ENCODE data around the gene UBE4B. TPM values are rescaled to one million over a fixed set of nuclear protein-coding genes. Genes with fewer than 3 reads are reported as not detected.
A peak's percentile ranks its signal among the peaks of the same experiment; 100 is the strongest.

Gene UBE4B
- total and polyA plus RNA-seq, 2 of the 13 experiments (the other 11 are each of a cell fraction or from before 2014, with no cell fraction given), result 15.2 to 24.8 TPM

DNA sequence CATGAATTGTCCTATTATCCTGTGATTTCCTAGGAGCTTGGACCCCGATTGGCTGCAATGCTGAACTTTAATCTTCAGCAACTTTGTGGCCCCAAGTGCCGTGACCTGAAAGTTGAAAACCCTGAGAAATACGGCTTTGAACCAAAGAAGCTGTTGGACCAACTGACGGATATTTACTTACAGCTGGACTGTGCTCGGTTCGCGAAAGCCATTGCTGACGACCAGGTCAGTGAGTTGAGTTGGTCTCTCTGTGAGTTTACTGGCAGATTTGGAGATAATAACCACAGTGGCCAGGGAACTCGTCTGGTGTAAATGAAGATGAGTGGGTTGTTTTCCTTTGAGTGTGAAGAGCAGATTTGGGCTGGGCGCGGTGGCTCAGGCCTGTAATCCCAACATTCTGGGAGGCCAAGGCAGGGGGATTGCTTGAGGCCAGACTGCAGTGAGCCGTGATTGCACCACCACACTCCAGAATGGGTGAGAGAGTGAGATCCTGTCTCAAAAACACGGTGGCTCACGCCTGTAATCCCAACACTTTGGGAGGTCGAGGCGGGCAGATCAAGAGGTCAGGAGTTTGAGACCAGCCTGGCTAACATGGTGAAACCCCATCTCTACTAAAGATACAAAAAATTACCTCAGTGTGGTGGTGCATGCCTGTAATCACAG, 138.5 kb downstream of the UBE4B start (continued):
- TF ChIP-seq, protein P1, sequence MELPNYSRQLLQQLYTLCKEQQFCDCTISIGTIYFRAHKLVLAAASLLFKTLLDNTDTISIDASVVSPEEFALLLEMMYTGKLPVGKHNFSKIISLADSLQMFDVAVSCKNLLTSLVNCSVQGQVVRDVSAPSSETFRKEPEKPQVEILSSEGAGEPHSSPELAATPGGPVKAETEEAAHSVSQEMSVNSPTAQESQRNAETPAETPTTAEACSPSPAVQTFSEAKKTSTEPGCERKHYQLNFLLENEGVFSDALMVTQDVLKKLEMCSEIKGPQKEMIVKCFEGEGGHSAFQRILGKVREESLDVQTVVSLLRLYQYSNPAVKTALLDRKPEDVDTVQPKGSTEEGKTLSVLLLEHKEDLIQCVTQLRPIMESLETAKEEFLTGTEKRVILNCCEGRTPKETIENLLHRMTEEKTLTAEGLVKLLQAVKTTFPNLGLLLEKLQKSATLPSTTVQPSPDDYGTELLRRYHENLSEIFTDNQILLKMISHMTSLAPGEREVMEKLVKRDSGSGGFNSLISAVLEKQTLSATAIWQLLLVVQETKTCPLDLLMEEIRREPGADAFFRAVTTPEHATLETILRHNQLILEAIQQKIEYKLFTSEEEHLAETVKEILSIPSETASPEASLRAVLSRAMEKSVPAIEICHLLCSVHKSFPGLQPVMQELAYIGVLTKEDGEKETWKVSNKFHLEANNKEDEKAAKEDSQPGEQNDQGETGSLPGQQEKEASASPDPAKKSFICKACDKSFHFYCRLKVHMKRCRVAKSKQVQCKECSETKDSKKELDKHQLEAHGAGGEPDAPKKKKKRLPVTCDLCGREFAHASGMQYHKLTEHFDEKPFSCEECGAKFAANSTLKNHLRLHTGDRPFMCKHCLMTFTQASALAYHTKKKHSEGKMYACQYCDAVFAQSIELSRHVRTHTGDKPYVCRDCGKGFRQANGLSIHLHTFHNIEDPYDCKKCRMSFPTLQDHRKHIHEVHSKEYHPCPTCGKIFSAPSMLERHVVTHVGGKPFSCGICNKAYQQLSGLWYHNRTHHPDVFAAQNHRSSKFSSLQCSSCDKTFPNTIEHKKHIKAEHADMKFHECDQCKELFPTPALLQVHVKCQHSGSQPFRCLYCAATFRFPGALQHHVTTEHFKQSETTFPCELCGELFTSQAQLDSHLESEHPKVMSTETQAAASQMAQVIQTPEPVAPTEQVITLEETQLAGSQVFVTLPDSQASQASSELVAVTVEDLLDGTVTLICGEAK (IDR thresholded peaks at IDR 0.05), result no peak
- TF ChIP-seq, protein P1 (CRISPR knock-in tag; IDR thresholded peaks at IDR 0.05), result peak; percentile 18; the same call in 1 of the 2 replicates
- peak; percentile 73; the same call in 1 of the 2 replicates for TF ChIP-seq NRL (CRISPR knock-in tag; IDR thresholded peaks at IDR 0.05; ENCODE audit: borderline replicate concordance)
- TF ChIP-seq SNAI1 (CRISPR knock-in tag; IDR thresholded peaks at IDR 0.05; ENCODE audit: borderline replicate concordance), result 0 out of 2 replicates have a peak, but pooled peaks have one; percentile 39
- TF ChIP-seq, protein P2, sequence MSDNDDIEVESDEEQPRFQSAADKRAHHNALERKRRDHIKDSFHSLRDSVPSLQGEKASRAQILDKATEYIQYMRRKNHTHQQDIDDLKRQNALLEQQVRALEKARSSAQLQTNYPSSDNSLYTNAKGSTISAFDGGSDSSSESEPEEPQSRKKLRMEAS (IDR thresholded peaks at IDR 0.05), result 0 out of 2 replicates have a peak, but pooled peaks have one; percentile 17
- TF ChIP-seq ZNF329 (CRISPR knock-in tag; IDR thresholded peaks at IDR 0.05; ENCODE audit: low read depth), result peak; percentile 46; the same call in 1 of the 2 replicates
- TF ChIP-seq, protein P3, sequence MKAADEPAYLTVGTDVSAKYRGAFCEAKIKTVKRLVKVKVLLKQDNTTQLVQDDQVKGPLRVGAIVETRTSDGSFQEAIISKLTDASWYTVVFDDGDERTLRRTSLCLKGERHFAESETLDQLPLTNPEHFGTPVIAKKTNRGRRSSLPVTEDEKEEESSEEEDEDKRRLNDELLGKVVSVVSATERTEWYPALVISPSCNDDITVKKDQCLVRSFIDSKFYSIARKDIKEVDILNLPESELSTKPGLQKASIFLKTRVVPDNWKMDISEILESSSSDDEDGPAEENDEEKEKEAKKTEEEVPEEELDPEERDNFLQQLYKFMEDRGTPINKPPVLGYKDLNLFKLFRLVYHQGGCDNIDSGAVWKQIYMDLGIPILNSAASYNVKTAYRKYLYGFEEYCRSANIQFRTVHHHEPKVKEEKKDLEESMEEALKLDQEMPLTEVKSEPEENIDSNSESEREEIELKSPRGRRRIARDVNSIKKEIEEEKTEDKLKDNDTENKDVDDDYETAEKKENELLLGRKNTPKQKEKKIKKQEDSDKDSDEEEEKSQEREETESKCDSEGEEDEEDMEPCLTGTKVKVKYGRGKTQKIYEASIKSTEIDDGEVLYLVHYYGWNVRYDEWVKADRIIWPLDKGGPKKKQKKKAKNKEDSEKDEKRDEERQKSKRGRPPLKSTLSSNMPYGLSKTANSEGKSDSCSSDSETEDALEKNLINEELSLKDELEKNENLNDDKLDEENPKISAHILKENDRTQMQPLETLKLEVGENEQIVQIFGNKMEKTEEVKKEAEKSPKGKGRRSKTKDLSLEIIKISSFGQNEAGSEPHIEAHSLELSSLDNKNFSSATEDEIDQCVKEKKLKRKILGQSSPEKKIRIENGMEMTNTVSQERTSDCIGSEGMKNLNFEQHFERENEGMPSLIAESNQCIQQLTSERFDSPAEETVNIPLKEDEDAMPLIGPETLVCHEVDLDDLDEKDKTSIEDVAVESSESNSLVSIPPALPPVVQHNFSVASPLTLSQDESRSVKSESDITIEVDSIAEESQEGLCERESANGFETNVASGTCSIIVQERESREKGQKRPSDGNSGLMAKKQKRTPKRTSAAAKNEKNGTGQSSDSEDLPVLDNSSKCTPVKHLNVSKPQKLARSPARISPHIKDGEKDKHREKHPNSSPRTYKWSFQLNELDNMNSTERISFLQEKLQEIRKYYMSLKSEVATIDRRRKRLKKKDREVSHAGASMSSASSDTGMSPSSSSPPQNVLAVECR (CRISPR knock-in tag; IDR thresholded peaks at IDR 0.05; ENCODE audit: borderline replicate concordance), result peak; percentile 63; the same call in 1 of the 2 replicates
- no peak for TF ChIP-seq ZNF75D (CRISPR knock-in tag; IDR thresholded peaks at IDR 0.05; ENCODE audit: borderline replicate concordance)
- no peak for TF ChIP-seq ZNF552 (CRISPR knock-in tag; IDR thresholded peaks at IDR 0.05; ENCODE audit: borderline replicate concordance)
- TF ChIP-seq, protein P4, sequence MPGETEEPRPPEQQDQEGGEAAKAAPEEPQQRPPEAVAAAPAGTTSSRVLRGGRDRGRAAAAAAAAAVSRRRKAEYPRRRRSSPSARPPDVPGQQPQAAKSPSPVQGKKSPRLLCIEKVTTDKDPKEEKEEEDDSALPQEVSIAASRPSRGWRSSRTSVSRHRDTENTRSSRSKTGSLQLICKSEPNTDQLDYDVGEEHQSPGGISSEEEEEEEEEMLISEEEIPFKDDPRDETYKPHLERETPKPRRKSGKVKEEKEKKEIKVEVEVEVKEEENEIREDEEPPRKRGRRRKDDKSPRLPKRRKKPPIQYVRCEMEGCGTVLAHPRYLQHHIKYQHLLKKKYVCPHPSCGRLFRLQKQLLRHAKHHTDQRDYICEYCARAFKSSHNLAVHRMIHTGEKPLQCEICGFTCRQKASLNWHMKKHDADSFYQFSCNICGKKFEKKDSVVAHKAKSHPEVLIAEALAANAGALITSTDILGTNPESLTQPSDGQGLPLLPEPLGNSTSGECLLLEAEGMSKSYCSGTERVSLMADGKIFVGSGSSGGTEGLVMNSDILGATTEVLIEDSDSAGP (CRISPR knock-in tag; IDR thresholded peaks at IDR 0.05; ENCODE audit: borderline replicate concordance), result peak; percentile 63; the same call in 1 of the 2 replicates

All from HepG2 (cell line).